Neural cell (in vitro differentiated cells): ENCODE measurements around the gene PABPC3.

Experiments used
- CTCF ChIP-seq: fragments of 450-650 bp; IDR thresholded peaks from 2 replicates; pipeline ENCODE4 v1.5.1; 2014; ENCODE audit warnings: antibody characterized with exemption, mild to moderate bottlenecking, moderate library complexity; ENCODE audit not compliant: poor library complexity, severe bottlenecking
- EZH2 ChIP-seq: fragments of 200-600, 300-800 bp; shearing (Covaris generic), sonication (generic); IDR thresholded peaks from 2 replicates; pipeline ENCODE4 v1.6.1; 2014; ENCODE audit warnings: antibody characterized with exemption, low read length, borderline replicate concordance, mild to moderate bottlenecking; ENCODE audit not compliant: insufficient read depth, poor library complexity, severe bottlenecking
- POLR2AphosphoS5 ChIP-seq: IDR thresholded peaks from 2 replicates; pipeline ENCODE4 v1.6.1; 2012
- RAD21 ChIP-seq: fragments of 450-650 bp; conservative IDR thresholded peaks from 2 replicates; pipeline ENCODE4 v1.6.1; 2014; ENCODE audit warnings: antibody characterized with exemption, mild to moderate bottlenecking, moderate library complexity
- TAF1 ChIP-seq: IDR thresholded peaks from 2 replicates; pipeline ENCODE4 v1.6.1; 2012; ENCODE audit warnings: low read depth
- TF ChIP-seq, protein P1 (sequence below): IDR thresholded peaks from 2 replicates; pipeline ENCODE4 v1.6.1; 2012; ENCODE audit warnings: borderline replicate concordance

DNA sequence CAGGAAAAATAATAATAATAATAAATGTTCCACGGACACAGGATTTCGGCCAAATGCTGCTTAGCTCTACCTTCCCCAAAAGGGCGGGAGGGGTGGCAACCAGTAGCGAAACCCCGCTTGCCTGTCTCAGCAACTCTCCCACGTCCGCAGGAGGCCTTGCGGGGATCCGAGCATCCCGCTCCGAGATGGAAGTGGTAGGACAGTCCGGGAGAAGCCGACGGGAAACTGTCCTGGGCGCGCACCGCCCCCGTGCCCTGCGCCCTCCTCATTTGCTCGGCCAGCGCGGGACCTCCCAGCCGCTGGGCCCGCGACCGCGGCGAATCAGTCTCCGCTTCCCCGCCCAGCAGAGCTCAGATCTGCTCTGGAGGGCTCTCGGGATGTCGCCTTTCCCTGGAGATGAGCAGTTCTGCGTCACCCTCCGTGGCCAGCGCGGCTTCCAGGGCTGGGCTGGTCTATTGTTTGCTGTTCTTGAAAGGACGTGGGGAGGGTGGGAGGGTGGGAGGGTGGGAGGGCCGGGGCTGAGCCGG lies 48.9 kb upstream of the PABPC3 start:
- TF ChIP-seq CTCF: no peak
- TF ChIP-seq TAF1: no peak
- TF ChIP-seq RAD21: no peak
- TF ChIP-seq EZH2: no peak
- TF ChIP-seq POLR2AphosphoS5: no peak
- TF ChIP-seq, protein P1, sequence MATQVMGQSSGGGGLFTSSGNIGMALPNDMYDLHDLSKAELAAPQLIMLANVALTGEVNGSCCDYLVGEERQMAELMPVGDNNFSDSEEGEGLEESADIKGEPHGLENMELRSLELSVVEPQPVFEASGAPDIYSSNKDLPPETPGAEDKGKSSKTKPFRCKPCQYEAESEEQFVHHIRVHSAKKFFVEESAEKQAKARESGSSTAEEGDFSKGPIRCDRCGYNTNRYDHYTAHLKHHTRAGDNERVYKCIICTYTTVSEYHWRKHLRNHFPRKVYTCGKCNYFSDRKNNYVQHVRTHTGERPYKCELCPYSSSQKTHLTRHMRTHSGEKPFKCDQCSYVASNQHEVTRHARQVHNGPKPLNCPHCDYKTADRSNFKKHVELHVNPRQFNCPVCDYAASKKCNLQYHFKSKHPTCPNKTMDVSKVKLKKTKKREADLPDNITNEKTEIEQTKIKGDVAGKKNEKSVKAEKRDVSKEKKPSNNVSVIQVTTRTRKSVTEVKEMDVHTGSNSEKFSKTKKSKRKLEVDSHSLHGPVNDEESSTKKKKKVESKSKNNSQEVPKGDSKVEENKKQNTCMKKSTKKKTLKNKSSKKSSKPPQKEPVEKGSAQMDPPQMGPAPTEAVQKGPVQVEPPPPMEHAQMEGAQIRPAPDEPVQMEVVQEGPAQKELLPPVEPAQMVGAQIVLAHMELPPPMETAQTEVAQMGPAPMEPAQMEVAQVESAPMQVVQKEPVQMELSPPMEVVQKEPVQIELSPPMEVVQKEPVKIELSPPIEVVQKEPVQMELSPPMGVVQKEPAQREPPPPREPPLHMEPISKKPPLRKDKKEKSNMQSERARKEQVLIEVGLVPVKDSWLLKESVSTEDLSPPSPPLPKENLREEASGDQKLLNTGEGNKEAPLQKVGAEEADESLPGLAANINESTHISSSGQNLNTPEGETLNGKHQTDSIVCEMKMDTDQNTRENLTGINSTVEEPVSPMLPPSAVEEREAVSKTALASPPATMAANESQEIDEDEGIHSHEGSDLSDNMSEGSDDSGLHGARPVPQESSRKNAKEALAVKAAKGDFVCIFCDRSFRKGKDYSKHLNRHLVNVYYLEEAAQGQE: no peak
